TTC549 (cell line): Measurements from ENCODE around the gene GNB3.

ENCODE experiments used
- FAIRE-seq: peaks from 2 replicates; lab custom pipeline; 2012; peaks lifted over from hg19 to GRCh38; lab: Jason Lieb, UNC

The GNB3 gene

DNA sequence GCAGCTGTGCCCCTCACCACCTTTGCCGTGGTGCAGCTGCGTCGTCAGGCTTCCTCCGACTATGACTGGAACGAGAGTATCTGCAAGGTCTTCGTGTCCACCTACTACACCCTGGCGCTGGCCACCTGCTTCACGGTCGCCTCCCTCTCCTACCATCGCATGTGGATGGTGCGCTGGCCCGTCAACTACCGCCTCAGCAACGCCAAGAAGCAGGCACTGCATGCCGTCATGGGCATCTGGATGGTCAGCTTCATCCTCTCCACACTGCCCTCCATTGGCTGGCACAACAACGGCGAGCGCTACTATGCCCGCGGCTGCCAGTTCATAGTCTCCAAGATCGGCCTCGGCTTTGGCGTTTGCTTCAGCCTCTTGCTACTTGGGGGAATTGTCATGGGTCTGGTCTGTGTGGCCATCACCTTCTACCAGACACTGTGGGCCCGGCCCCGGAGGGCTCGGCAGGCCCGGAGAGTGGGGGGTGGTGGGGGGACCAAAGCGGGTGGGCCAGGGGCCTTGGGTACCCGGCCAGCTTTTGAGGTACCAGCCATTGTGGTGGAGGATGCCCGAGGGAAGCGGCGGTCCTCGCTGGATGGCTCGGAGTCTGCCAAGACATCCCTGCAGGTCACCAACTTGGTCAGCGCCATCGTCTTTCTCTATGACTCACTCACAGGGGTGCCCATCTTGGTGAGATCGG, 16.5 kb upstream of the GNB3 start:
- no peak for FAIRE-seq

DNA sequence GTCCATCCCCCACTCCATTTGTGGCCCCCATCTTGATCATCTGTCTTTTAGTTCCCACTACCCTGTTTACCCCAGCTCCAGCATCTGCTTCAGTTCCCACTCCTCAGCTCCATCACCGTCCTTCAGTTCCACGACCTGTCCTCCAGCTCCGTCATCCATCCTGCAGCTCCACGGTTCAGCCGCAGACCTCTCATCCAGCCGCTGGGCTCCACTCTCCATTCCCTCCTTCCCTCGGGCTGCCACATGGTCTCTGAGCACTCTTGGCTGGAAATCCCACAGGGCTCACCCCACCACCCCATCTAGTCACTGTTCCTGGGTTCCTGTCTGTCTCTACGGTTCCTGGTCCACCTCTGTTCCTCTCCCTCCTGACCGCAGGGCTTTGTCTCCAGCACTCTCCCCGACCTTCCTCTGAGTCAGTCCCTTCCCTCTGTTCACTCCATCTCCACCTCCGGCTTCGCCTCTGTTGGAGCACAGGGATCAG, 15.8 kb upstream of the GNB3 start:
- no peak for FAIRE-seq

DNA sequence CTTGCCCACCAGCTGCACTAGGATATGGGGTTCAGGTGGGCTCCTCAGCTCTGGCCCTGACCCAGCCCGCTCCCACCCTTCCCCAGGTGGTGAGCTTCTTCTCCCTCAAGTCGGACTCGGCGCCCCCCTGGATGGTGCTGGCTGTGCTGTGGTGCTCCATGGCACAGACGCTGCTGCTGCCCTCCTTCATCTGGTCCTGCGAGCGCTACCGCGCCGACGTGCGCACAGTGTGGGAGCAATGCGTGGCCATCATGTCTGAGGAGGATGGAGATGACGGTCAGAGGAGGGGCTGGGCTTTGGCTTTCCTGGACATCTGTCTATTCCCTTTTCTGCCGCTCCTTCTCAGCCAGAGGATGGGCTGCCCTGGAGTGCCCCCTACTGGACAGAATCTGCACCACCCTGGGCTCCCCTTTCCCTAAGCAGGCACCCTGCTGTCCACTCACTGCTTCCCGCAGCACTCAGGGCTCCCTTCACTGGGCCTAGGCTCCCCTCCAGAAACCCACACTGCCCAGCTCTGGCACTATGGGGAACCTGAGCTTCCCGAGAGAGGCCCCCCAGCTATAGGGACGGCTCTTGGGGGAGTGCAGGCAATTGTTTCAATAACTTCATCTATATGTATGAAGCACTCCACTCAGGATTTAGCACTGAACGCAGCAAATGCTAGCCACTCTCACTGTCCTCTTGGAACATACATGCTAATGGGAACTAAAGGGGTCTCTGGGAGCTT, 15.2 kb upstream of the GNB3 start:
- peak; percentile 7 for FAIRE-seq

DNA sequence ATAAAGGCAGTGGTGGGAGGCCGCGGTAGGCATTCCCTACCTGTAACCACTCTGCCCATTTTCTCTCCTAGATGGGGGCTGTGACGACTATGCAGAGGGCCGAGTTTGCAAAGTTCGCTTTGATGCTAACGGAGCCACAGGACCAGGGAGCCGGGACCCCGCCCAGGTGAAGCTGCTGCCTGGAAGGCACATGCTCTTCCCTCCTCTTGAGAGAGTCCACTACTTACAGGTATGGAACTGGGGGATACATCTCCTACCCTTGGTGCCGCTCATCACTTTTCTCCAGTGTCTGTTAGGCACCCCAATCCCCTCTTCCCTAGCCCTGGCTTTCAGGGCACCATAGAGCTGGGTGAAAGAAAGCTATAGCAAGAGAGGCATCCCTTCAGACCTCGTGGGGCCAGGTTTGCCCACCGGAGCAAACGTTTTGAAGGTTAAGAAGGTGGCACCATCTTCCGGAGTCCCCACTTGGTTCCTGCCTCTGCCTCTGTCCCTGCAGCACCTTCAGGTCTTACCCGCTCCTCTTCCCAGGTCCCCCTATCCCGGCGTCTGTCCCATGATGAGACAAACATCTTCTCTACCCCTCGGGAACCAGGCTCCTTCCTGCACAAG, 14.5 kb upstream of the GNB3 start:
- FAIRE-seq: no peak

DNA sequence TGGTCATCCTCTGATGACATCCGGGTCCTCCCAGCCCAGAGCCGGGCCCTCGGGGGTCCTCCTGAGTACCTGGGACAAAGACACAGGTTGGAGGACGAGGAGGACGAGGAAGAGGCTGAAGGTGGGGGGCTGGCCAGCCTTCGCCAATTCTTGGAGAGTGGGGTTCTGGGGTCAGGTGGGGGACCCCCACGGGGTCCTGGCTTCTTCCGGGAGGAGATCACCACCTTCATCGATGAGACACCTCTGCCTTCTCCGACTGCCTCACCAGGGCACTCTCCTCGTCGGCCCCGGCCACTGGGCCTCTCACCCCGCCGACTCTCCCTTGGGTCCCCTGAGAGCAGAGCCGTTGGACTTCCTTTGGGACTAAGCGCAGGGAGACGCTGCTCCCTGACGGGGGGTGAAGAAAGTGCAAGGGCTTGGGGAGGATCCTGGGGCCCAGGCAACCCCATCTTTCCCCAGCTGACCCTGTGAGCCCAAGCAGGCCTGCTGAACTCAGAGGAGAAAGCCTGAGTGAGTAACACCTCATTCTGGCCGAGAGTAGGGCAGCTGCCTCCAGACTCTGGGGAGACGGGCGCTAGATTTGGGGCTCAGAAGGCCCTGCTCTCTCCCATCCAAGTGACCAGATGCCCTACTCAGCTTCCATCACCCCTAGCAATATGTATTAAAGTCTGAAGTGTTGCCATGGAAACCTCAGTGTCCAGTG, 13.8 kb upstream of the GNB3 start:
- no peak for FAIRE-seq

DNA sequence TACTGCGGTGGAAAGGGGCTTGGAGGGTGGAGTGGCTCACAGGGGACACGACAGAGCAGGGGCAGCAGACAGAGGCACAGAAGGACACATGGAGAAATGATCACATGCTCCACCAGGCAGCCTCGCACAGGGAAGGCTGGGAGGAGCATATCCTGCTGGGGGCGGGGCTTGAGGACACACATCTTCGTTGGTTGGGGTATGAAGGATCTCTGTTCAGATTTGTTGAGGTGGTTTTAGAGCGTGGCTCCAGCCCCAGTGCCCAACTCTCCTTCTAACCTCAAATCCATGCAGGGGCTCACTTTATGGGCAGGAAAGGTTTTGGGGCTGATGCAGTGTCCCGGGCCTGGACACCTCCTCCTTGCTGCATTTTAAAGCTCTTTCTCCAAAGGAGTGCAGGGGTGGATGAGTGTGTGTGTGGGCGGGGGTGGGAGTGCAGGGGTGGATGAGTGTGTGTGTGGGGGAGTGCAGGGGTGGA, 13.3 kb upstream of the GNB3 start:
- FAIRE-seq: peak; percentile 90

DNA sequence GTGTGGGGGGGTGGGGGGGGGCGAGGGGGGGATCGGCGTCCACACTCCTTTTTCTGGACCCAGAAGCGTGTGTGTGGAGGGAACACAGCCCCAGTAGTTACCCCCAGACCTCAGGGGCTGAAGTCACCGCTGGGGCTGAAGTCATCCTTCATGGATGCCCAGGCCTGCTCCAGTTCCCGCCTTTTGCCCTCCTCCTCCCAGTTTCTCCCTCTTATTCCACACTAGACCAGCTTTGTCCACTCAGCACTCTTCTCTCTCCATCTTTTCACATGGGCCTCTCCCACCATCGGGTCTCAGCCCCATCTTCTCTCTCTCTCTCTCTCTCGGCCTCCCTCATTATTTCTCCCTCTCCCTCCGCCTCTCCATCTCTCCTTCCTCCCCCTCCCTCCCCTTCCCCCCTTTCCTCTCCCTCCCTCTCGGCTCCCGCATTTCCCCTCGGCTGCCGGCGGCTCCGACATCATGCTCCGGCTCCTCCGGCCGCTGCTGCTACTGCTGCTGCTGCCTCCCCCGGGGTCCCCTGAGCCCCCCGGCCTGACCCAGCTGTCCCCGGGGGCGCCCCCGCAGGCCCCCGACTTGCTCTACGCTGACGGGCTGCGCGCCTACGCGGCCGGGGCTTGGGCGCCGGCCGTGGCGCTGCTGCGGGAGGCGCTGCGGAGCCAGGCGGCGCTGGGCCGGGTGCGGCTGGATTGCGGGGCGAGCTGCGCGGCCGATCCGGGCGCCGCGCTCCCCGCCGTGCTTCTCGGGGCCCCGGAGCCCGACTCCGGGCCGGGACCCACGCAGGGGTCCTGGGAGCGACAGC, 12.5 kb upstream of the GNB3 start, which contains the start of gene P3H3:
TSS of gene P3H3 (plus strand) at position 426 of the 799 bp plus-strand sequence. CDS start at position 460, 34 bp downstream.
- FAIRE-seq: no peak

DNA sequence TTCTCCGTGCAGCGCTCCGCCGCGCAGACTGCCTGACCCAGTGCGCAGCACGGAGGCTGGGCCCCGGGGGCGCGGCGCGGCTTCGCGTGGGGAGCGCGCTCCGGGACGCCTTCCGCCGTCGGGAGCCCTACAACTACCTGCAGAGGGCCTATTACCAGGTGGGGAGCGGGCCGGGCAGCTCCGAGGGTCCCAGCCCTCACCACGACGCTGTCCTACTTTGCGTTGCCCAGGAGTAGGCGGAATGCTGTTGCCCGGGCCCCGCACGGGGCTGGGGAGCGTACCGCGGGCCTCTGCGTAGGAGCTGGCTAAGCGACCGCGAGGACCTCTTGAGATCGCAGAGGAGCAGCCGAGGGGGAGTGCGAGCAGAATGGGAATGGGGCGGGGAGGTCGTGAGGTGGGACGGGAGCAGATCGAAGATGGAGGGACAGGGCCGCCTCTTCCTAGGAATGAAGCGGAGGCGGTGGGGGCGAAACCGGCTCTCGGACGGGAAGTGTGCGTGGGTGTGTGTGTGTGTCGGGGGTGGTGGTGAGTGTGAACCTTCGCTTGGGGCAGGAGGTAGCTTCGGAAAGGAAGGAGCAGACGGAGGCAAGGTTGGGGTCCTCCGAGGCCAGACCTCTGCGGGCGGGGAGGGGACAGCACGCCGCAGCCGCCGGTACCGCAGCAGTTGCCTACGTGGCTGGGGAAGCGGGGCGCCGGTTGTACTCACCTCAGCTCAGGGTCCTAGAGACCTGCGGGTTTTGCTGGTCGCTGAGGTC, 11.8 kb upstream of the GNB3 start:
- no peak for FAIRE-seq

DNA sequence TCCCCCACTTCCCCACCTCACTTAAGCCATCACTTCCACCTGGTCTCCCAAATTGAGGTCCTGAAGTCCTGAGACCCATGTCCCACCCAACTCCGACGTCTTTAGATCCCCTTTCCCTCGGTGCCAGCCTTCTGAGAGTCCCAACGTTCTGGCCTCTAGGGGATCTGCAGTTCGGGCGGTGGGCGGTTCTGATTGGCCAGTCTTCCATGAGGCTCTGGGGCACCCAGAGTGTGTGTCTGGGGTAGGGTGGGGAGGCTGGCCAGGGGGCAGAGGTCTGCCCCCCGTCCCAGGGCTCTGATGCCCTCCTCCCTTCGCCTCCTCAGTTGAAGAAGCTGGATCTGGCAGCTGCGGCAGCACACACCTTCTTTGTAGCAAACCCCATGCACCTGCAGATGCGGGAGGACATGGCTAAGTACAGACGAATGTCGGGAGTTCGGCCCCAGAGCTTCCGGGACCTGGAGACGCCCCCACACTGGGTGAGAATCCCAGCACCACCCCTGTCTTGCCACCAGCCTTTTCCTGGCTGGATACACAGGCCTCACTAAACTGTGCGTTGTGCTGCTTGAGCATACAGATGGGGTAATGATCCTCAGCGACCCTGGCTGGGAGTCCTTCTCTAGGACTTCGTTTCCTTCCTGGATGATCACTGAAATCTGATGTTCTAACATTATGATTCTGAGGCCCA, 11.0 kb upstream of the GNB3 start:
- no peak for FAIRE-seq

DNA sequence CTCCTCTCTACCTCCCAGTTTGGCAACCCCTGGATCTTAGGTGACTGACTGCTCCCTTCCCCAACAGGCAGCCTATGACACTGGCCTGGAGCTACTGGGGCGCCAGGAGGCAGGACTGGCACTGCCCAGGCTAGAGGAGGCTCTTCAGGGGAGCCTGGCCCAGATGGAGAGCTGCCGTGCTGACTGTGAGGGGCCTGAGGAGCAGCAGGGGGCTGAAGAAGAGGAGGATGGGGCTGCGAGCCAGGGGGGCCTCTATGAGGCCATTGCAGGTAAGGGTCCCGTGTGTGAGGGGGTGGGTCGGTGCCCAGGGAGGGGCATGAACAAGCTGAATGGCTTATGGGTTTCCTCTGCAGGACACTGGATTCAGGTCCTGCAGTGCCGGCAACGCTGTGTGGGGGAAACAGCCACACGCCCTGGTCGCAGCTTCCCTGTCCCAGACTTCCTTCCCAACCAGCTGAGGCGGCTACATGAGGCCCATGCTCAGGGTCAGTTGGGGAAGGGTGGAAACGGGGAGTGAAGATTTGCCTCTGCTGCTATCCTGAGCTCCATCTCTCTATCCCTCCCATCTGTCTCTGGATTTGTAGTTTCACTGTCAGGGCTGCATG, 10.3 kb upstream of the GNB3 start:
- no peak for FAIRE-seq

DNA sequence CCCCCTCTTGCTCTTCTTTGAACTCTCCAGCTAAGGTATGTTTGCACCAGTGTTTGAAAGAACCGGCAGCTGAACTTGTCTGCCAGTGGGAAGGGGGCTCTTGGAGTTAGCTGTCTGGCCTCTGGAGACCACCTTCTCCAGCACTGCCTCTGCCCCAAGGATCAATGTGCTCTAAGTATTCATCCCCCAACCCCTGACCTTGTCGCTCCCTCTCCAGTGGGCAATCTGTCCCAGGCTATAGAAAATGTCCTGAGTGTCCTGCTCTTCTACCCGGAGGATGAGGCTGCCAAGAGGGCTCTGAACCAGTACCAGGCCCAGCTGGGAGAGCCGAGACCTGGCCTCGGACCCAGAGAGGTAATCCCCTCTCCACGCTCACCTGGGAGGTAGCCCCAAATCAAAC, 9.7 kb upstream of the GNB3 start:
- FAIRE-seq: no peak

DNA sequence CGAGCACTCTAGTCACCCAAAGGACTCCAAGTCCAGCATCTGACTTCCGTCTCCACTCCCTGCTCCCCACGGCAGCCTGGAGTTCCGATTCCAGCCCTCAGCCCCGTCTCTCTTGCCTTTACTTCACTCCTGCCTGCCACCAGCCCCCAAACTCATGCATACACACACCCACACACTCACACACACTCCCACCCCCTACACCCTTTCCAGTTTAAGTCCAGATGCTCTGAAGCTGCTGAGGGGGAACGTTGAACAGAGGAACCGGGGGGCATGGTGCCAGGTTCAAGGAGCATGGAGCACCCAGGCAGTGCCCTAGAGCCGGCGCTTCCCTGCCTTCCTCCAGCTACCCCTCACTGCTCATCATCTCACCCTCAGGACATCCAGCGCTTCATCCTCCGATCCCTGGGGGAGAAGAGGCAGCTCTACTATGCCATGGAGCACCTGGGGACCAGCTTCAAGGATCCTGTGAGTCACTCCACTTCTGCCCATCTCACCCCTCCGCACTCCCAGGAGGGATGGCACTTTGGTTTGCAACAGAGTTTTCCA, 9.2 kb upstream of the GNB3 start:
- FAIRE-seq: no peak

DNA sequence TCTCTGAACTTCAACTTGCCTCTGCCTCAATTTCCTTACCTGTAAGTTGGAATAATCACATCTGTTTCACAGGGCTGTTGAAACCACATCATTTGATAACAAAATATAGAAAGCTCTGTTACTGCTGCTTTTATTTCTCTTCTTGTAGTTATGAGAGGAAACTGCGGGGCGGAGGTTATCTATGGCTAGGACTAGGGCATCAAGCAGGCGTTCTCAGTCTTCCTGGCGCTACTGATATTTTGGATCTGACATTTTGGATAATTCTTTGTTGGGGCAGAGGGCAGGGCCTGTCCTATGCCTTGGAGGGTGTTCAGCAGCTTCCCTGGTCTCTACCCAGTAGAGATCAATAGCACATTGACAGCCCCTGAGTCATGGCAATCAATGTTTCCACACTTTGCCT, 8.6 kb upstream of the GNB3 start:
- no peak for FAIRE-seq

DNA sequence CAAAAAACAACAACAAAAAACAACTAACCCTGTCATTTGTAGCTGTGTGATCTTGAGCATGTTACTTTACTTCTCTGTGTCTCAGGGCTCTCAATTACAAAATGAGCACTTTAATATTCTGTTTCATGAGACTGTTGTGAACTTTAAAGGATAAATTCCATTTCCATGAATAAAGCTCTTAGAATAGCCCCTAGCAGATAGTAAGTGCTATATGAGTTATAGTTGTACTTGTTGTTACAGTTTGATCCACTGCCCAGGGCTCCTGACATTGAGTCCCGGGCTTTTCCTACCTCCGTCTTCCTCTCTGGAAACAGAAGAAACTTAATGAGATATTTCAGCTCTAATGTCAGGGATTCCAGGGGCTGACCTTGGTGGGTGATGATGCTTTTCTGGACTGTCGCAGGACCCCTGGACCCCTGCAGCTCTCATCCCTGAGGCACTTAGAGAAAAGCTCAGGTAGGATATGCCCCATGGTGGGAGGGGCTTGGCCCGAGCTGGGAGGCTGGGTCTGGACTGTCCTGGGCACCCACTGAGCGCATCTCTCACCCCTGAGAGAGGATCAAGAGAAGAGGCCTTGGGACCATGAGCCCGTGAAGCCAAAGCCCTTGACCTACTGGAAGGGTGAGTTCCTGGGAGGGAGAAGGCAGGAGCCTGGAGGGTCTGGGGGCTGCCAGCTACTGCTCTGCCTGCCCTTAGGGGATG, 7.4 kb upstream of the GNB3 start:
- no peak for FAIRE-seq

DNA sequence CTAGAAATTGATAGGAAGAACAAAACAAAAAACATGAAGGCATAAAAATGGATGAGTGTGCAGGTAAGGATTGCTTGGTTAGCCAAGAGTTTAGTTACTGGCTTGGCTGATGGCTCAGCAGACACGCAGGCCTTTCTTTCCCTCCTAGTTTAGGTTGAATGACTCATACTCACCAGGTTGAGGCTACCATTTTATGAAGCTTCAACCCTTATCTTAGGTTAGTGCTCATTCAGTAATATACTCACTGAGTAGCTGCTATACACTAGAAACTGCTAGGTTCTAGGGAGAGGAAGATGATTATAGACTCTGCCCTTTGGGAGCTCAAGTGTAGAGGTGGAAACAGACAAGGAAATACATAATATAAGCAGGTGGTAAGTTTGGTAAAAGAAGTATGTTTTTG, 6.5 kb upstream of the GNB3 start:
- FAIRE-seq: no peak

DNA sequence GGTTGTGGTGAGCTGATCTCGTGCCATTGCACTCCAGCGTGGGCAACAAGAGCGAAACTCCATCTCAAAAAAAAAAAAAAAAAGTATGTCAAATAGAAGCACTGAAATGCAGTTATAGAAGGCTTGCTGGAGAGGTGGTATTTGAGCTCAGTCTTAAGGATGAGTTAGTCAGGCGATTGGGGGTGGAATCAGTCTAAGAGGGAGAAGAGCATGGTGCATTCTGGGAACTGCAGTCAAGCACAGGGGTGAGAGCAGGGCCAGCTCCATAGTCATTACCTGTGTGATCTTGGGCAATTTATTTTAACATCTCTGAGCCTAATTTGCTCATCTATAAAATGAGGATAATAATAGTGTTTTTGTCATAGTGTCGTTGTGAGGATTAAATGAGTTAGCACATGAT, 5.9 kb upstream of the GNB3 start:
- no peak for FAIRE-seq

DNA sequence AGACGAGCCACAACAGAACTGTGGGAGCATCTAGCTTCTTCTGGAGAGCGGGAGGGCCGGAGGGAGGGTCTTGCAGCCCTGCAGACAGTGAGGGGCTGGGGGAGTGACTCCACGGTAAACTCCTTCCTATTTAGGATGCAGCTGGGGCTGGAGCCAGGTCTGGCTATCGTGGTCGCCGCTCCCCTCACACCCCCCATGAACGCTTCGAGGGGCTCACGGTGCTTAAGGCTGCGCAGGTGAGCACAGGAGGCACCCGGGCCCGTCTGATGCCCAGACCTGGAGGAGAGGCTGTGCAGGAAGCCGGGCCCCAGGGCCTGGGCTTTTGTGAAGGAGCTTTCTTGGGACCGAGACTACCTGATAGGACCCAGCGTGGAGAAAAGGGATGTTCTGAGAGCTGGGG, 3.9 kb upstream of the GNB3 start:
- FAIRE-seq: no peak

DNA sequence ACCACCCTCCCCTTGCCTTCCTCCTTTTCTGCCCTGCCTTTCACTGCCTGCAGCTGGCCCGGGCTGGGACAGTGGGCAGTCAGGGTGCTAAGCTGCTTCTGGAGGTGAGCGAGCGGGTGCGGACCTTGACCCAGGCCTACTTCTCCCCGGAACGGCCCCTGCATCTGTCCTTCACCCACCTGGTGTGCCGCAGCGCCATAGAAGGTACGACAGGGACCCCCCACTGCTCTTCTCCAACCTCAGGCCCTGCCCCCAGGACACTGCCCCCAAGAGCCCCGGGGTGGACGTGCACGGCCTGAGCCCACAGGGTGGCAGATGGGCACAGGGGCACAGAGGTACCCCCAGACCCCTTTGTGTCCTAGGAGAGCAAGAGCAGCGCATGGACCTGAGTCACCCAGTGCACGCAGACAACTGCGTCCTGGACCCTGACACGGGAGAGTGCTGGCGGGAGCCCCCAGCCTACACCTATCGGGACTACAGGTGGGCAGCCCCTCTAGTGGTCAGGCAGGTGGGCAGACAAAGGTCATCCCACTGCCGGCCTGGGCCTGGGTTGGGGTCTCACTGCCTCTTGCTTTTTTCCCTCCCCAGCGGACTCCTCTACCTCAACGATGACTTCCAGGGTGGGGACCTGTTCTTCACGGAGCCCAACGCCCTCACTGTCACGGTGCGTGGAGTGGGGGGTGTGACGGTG, 3.2 kb upstream of the GNB3 start:
- FAIRE-seq: no peak
